A673 (cell line): ENCODE results near the gene PHAX.

Experiments
- EZH2 ChIP-seq: fragments of 200-600 bp; sonication (generic); IDR thresholded peaks from 2 replicates; pipeline ENCODE4 v1.6.1; 2017; ENCODE audit warnings: borderline replicate concordance, low read depth, mild to moderate bottlenecking, mixed read lengths, antibody characterized with exemption, low read length; ENCODE audit not compliant: poor library complexity, severe bottlenecking
- TF ChIP-seq, protein P1 (sequence below): fragments of 300-800, 200-600 bp; sonication (generic); conservative IDR thresholded peaks from 2 replicates; pipeline ENCODE4 v1.5.1; 2017; ENCODE audit warnings: low read depth, mild to moderate bottlenecking, antibody characterized with exemption, low read length, moderate library complexity, mixed read lengths

- TF ChIP-seq EZH2 = no peak
- TF ChIP-seq, protein P1, sequence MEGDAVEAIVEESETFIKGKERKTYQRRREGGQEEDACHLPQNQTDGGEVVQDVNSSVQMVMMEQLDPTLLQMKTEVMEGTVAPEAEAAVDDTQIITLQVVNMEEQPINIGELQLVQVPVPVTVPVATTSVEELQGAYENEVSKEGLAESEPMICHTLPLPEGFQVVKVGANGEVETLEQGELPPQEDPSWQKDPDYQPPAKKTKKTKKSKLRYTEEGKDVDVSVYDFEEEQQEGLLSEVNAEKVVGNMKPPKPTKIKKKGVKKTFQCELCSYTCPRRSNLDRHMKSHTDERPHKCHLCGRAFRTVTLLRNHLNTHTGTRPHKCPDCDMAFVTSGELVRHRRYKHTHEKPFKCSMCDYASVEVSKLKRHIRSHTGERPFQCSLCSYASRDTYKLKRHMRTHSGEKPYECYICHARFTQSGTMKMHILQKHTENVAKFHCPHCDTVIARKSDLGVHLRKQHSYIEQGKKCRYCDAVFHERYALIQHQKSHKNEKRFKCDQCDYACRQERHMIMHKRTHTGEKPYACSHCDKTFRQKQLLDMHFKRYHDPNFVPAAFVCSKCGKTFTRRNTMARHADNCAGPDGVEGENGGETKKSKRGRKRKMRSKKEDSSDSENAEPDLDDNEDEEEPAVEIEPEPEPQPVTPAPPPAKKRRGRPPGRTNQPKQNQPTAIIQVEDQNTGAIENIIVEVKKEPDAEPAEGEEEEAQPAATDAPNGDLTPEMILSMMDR = no peak
Observed at GRCh38 chr5:126636956-126637355, 36.2 kb downstream of the PHAX start.
